CD14-positive monocyte (primary cell): ENCODE measurements around the gene NIN. TPM values are rescaled to one million over a fixed set of nuclear protein-coding genes. Genes with fewer than 3 reads are reported as not detected.

Source experiments
- DNase-seq, 3 donors: peaks; one replicate each; pipeline ENCODE4 v3.0.0-alpha.2; 2011 to 2022
- H2AFZ ChIP-seq: 2 replicates; pipeline ENCODE4 v1.6.0; 2012; ENCODE audit warnings: mild to moderate bottlenecking, low read depth, low read length, inconsistent platforms; ENCODE audit not compliant: insufficient read depth, poor library complexity, severe bottlenecking
- H3K27ac ChIP-seq, 2 donors: 1 replicate in 1 of 2; 2 replicates in 1 of 2; pipeline ENCODE4 v1.5.1; 2012 to 2013; ENCODE audit warnings: low read length in 2 of 2, control low read depth in 1 of 2, inconsistent platforms in 1 of 2, low read depth in 1 of 2, mild to moderate bottlenecking in 1 of 2
- H3K27me3 ChIP-seq, 2 donors: one replicate each; pipeline versions ENCODE4 v1.6.0 to v1.6.1; 2011 to 2013; ENCODE audit warnings: low read length in 2 of 2; ENCODE audit not compliant: control insufficient read depth in 2 of 2, insufficient read depth in 2 of 2
- H3K36me3 ChIP-seq, 2 donors: replicated peaks in 1 of 2; 1 replicate in 1 of 2; 2 replicates in 1 of 2; pipeline versions ENCODE4 v1.5.1 to v1.6.1; 2012 to 2013; ENCODE audit warnings: low read length in 2 of 2, control low read depth in 1 of 2, inconsistent platforms in 1 of 2, mild to moderate bottlenecking in 1 of 2; ENCODE audit not compliant: insufficient read depth in 2 of 2, control insufficient read depth in 1 of 2
- H3K4me1 ChIP-seq, 2 donors: 1 replicate in 1 of 2; 2 replicates in 1 of 2; pipeline versions ENCODE4 v1.5.1 to v1.6.1; 2012 to 2013; ENCODE audit warnings: low read length in 2 of 2, control low read depth in 1 of 2, inconsistent platforms in 1 of 2, mild to moderate bottlenecking in 1 of 2, moderate library complexity in 1 of 2; ENCODE audit not compliant: insufficient read depth in 2 of 2, control insufficient read depth in 1 of 2
- H3K4me2 ChIP-seq: replicated peaks from 2 replicates; pipeline ENCODE3; 2012; ENCODE audit warnings: low read length, moderate library complexity, mild to moderate bottlenecking; ENCODE audit not compliant: poor library complexity, severe bottlenecking; ENCODE audit errors: extremely low read depth
- H3K4me3 ChIP-seq, 3 experiments: fragments of 200-600 bp in 1 of 3; sonication (generic) in 1 of 3; replicated peaks in 1 of 3; 1 replicate in 2 of 3; 2 replicates in 1 of 3; pipeline ENCODE4 v1.5.1; 2011 to 2013; ENCODE audit warnings: low read length in 3 of 3, mild to moderate bottlenecking in 3 of 3, control low read depth in 2 of 3, low read depth in 2 of 3, inconsistent platforms in 1 of 3, moderate library complexity in 1 of 3
- H3K79me2 ChIP-seq: 2 replicates; pipeline ENCODE4 v1.6.0; 2012; ENCODE audit warnings: mild to moderate bottlenecking, control low read depth, inconsistent platforms, low read length, moderate library complexity; ENCODE audit not compliant: insufficient read depth
- H3K9ac ChIP-seq: 2 replicates; pipeline ENCODE4 v1.6.0; 2017; ENCODE audit warnings: low read length, mild to moderate bottlenecking; ENCODE audit not compliant: insufficient read depth, poor library complexity, severe bottlenecking
- H3K9me3 ChIP-seq, 2 donors: replicated peaks in 1 of 2; 1 replicate in 1 of 2; 2 replicates in 1 of 2; pipeline versions ENCODE4 v1.5.1 to v1.6.1; 2012 to 2013; ENCODE audit warnings: low read length in 2 of 2, control low read depth in 1 of 2; ENCODE audit not compliant: control insufficient read depth in 1 of 2, insufficient read depth in 1 of 2
- H4K20me1 ChIP-seq: 2 replicates; pipeline ENCODE4 v1.6.0; 2012; ENCODE audit warnings: mild to moderate bottlenecking, low read length, control low read depth, moderate library complexity; ENCODE audit not compliant: insufficient read depth
- H3K27ac Mint-ChIP-seq, 7 donors: one replicate each; pipeline ENCODE4 v1.8.0; 2020; ENCODE audit warnings: mild to moderate bottlenecking in 7 of 7, mixed read lengths in 7 of 7, moderate library complexity in 6 of 7, inconsistent platforms in 2 of 7
- H3K27me3 Mint-ChIP-seq, 3 donors: one replicate each; pipeline ENCODE4 v1.8.0; 2021 to 2022; ENCODE audit warnings: low read depth in 3 of 3, mild to moderate bottlenecking in 3 of 3, mixed read lengths in 3 of 3, moderate library complexity in 3 of 3, inconsistent platforms in 1 of 3
- H3K36me3 Mint-ChIP-seq, 2 donors: one replicate each; pipeline ENCODE4 v1.8.0; 2020; ENCODE audit warnings: mixed read lengths in 2 of 2, inconsistent platforms in 1 of 2, mild to moderate bottlenecking in 1 of 2
- H3K4me1 Mint-ChIP-seq: one replicate; pipeline ENCODE4 v1.8.0; 2020; ENCODE audit warnings: mild to moderate bottlenecking, mixed read lengths
- H3K4me3 Mint-ChIP-seq, 2 donors: one replicate each; pipeline ENCODE4 v1.8.0; 2020; ENCODE audit warnings: mild to moderate bottlenecking in 2 of 2, mixed read lengths in 2 of 2, moderate library complexity in 1 of 2
- H3K9me3 Mint-ChIP-seq, 7 donors: one replicate each; pipeline ENCODE4 v1.8.0; 2020 to 2022; ENCODE audit warnings: mixed read lengths in 7 of 7, mild to moderate bottlenecking in 6 of 7, moderate library complexity in 6 of 7, inconsistent platforms in 2 of 7
- CTCF ChIP-seq: fragments of 200-600 bp; IDR thresholded peaks from one replicate; pipeline ENCODE4 v1.8.0; 2022; ENCODE audit warnings: antibody characterized with exemption, mild to moderate bottlenecking
- WGBS: methylation state at CpG from one replicate; pipeline ENCODE4 v1.1.5; 2013; ENCODE audit warnings: missing lambda C conversion rate; ENCODE audit not compliant: insufficient coverage; 5-methylcytosine and 5-hydroxymethylcytosine counted together
- intact Hi-C, 2 donors: fragments of 100-400 bp; cut with micrococcal nuclease; formaldehyde crosslinking; loops; one replicate each; pipeline versions ENCODE4 v1.15.0 to v1.15.1; 2023
- polyA plus RNA-seq, 3 donors: library from polyadenylated mRNA; depleted of rRNA in 1 of 3; unstranded in 2 of 3; stranded (reverse) in 1 of 3; fragments of 300-500 nt in 2 of 3; fragments of >200 nt in 1 of 3; fragmentation: Illumina TruSeq in 2 of 3; gene quantifications; 1 replicate in 2 of 3; 2 replicates in 1 of 3; pipeline ENCODE4 v1.2.3, GENCODE V29; 2012 to 2021

Gene NIN
- polyA plus RNA-seq, 3 donors, result 15.3 to 29.1 (median 26.5) TPM

GRCh38 chr14:50834802-50835276 is 3.9 kb upstream of the NIN start:
- no peaks in the 10 kb centered on the region for H3K27me3 ChIP-seq
- DNase-seq, result no peak
- no peak for TF ChIP-seq CTCF
- H2AFZ ChIP-seq, result peak overlapping the region; percentile 9
- 61% methylated on average over 3 of the region's 5 CpGs for WGBS
- H3K9me3 Mint-ChIP-seq, result no peaks in the 10 kb centered on the region
- intact Hi-C loops, result loop anchor here in 1 of 2 donors (5.0 kb wide), 1 partner anchor 33 kb away; no protein-coding TSS in a partner anchor
- no peak overlapping the region for H3K27ac Mint-ChIP-seq
- no peaks in the 10 kb centered on the region for H3K36me3 ChIP-seq
- no peak overlapping the region for H3K9ac ChIP-seq
- no peaks in the 10 kb centered on the region for H3K9me3 ChIP-seq
- H3K4me1 Mint-ChIP-seq, result peaks cover 27% of the 10 kb centered on the region
- no peak overlapping the region for H3K4me3 ChIP-seq
- H3K4me1 ChIP-seq, result peaks cover 13 to 14% of the 10 kb centered on the region in 2 donors
- H3K4me3 Mint-ChIP-seq, result no peak overlapping the region
- H3K27me3 Mint-ChIP-seq, result peaks cover 0 to 8% (median 0%) of the 10 kb centered on the region in 3 donors
- no peak overlapping the region for H3K27ac ChIP-seq
- peaks cover 3% of the 10 kb centered on the region for H4K20me1 ChIP-seq
- no peaks in the 10 kb centered on the region for H3K36me3 Mint-ChIP-seq
- no peak overlapping the region for H3K4me2 ChIP-seq
- H3K79me2 ChIP-seq, result peaks cover 15% of the 10 kb centered on the region

- Histone ChIP-seq H3K9ac (no peak overlapping the region), H3K4me1 (peaks cover 30 to 31% of the 10 kb centered on the region in 2 donors), H4K20me1 (peaks cover 21% of the 10 kb centered on the region), H3K79me2 (peaks cover 33% of the 10 kb centered on the region), H3K27me3 (no peaks in the 10 kb centered on the region), H3K9me3 (no peaks in the 10 kb centered on the region), H2AFZ (no peak overlapping the region), H3K27ac (no peak overlapping the region), H3K36me3 (no peaks in the 10 kb centered on the region), H3K4me2 (no peak overlapping the region), H3K4me3 (no peak overlapping the region)
- H3K27me3 Mint-ChIP-seq, result peaks cover 0 to 6% (median 0%) of the 10 kb centered on the region in 3 donors
- DNase-seq, result no peak
- TF ChIP-seq CTCF, result no peak
- no peaks in the 10 kb centered on the region for H3K9me3 Mint-ChIP-seq
- no peaks in the 10 kb centered on the region for H3K36me3 Mint-ChIP-seq
- intact Hi-C loops, result no loop called here
- H3K27ac Mint-ChIP-seq, result peak overlapping the region in 1 of 7 donors; percentile 65
- no peak overlapping the region for H3K4me3 Mint-ChIP-seq
- 89% methylated on average over 3 of the region's 6 CpGs for WGBS
- H3K4me1 Mint-ChIP-seq, result peaks cover 39% of the 10 kb centered on the region
Measured at GRCh38 chr14:50832935-50833630, 2.1 kb upstream of the NIN start.
